ENCODE data around the gene SPAG6.

GRCh38 chr10:22322641-22323160, 22.6 kb upstream of the SPAG6 start:
- TF ChIP-seq CTCF (conservative IDR thresholded peaks at IDR 0.05 in 1 of 2, IDR thresholded peaks at IDR 0.05 in 1 of 2; ENCODE audit: low read depth in 1 of 2, low read length in 2 of 2): no peak
- TF ChIP-seq EZH2 (IDR thresholded peaks at IDR 0.05; ENCODE audit: low read length, missing control alignments): no peak
